HG03066 (cell line): ENCODE results near the gene NBAS.
"Not testable (repeated sequence)": the region's sequence is repeated elsewhere in the genome, so short reads cannot be mapped to it uniquely, and the experiment has no call there.

ENCODE experiments used
- ATAC-seq: cut with Tn5 transposase; IDR thresholded peaks from one replicate; pipeline ENCODE4 v1.9.1; 2021; ENCODE audit warnings: low read depth; ENCODE audit not compliant: unreplicated experiment

Gene NBAS

DNA sequence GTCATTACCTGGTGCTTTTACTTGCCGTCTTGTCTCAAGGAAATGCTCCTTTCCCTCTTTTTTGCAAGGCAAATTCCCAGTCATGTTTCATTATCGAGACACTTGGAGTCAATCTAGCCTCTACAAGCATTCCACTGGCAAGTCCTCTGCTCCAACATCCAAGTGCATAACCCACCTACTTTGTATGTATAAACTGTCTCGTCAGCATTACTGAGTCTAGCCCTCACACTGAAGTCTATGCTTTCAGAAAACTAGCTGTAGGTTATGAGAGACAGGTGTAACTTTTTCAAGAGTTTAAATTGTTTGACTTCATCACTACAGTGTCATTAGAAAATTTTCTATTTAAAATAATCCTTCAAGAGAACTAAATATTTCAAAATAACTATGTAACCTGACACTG lies 319.2 kb downstream of the NBAS start:
- no peak for ATAC-seq

DNA sequence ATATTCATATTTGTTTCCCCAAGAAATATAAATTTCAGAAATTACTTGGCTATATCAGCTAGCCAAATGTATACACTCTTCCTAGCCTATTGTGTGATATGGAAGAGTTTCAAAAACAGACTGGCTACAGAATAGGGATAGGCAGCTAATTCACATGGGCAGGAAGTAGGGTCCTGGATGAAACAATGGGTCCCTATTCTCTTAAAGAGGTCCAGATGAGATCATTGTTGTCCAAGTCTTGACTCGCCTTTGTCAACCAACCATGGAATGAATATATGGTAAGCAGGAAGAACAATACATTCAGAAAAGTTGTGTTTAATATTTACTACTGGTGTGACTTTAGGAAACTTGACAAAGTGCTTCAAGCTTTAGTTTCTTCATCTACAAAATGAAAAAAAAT lies 319.9 kb downstream of the NBAS start:
- ATAC-seq: no peak

- ATAC-seq: no peak
These were observed 323.1 kb downstream of the NBAS start for GRCh38 chr2:15238028-15238427.

GRCh38 chr2:15230599-15231192 lies 330.4 kb downstream of the NBAS start:
- ATAC-seq: no peak

DNA sequence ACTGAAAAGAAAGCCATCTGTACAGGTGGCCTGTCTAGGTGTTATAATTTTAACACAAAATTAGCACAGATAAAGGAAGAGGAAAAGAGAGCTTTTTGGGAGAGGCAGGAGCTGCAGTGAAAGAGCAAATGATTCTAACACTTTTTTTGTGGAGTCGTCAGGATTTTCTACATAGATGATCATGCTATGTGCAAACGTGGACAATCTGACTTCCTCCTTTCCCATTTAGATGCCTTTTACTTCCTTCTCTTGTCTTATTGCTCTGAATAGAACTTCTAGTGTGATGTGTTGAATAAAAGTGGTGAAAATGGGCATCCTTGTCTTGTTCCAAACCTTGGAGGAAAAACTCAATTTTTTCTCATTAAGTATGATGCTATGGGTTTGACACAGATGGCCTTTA lies 334.5 kb downstream of the NBAS start:
- ATAC-seq: no peak

GRCh38 chr2:15225131-15225530 lies 336.0 kb downstream of the NBAS start:
- ATAC-seq: no peak

- ATAC-seq: no peak
These were observed 336.5 kb downstream of the NBAS start for GRCh38 chr2:15224641-15225040.

GRCh38 chr2:15223887-15224286 lies 337.2 kb downstream of the NBAS start:
- ATAC-seq: no peak

GRCh38 chr2:15222856-15223255 lies 338.3 kb downstream of the NBAS start:
- no peak for ATAC-seq

DNA sequence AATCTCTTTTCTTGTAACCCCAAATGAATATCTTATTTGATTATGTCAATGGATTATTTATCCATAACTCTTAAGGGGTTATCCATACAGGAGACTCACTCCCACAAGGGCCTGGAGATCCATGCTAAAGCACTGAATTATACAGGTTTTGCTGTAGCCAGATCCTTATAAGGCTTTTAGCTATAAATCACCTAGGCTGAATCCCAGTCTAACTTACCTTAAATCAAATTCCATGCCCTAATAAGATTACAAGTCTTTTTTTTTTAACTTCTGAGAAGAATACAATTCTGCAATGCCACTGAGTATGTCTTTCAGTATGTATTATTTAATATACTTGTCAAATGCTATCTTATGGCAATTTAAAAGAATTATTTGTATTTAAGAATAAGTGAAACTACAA lies 340.5 kb downstream of the NBAS start:
- ATAC-seq: no peak

DNA sequence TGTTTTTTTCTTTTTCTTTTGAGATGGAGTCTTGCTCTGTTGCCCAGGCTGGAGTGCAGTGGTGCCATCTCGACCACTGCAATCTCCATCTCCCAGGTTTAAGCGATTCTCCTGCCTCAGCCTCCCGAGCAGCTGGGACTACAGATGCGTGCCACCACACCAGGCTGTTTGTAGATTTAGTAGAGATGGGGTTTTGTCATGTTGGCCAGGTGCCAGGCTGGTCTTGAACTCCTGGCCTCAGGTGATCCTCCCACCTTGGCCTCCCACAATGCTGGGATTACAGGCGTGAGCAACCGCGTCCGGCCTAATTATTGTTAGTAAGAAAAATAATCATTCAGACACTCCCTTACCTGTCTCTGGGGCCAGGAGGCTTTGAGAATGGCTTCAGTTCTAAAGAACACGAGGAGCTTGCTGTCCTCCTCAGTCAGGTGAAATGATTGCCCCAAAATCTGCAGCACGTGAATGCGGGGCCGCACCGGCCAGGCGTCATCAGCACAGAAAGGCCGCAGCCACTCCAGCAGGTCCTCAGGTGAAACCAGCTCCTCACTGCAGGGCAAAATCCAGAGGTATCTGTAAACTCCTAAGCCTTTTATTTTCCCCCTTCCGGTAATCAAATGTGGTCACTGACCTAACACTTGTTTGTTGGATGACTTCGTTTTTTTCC lies 342.6 kb downstream of the NBAS start:
- ATAC-seq: no peak

DNA sequence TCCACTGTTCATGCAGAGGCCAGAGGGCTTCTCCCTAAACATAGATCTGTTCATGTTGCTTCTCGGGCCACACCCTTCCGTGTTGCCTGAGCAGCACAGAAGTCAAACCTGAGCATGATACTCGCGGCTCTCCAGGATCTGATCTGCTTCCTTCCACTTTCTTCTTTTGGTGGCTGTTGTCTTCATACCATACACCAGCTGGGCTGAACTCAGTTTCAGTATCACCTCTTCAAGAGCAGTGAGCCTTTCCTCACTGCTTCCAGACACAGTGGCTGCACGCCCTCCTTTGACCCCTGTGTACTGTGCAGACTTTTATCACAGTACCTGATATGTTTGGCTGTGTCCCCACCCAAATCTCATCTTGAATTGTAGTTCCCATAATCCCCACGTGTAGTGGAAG lies 348.9 kb downstream of the NBAS start:
- ATAC-seq: no peak

DNA sequence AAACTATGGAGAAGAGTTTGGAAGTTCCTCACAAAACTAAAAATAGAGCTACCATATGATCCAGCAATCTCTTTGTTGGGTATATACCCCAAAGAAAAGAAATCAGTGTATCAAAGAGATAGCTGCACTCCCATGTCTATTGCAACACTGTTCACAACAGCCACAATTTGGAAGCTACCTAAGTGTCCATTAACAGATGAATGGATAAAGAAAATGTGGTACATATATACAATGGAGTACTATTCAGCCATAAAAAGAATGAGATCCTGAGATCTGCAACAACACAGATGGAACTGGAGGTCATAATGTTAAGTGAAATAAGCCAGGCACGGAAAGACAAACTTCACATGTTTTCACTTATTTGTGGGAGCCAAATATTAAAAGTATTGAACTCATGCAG lies 350.6 kb downstream of the NBAS start:
- ATAC-seq: not testable (repeated sequence)

- ATAC-seq: no peak
These were observed 354.7 kb downstream of the NBAS start for GRCh38 chr2:15206419-15206818.

DNA sequence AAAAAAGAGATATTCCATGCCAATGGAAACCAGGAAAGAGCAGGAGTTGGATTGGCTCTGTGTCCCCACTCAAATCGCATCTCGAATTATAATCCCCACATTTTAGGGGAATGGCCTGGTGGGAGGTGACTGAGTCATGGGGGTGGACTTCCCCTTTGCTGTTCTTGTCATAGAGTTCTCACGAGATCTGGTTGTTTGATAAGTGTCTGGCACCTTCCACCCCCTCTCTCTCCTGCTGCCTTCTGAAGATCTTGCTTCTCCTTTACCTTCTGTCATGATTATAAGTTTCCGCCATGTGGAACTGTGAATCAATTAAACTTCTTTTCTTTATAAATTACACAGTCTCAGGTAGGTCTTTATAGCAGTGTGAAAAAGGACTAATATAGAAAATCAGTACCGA lies 355.6 kb downstream of the NBAS start:
- ATAC-seq: no peak

DNA sequence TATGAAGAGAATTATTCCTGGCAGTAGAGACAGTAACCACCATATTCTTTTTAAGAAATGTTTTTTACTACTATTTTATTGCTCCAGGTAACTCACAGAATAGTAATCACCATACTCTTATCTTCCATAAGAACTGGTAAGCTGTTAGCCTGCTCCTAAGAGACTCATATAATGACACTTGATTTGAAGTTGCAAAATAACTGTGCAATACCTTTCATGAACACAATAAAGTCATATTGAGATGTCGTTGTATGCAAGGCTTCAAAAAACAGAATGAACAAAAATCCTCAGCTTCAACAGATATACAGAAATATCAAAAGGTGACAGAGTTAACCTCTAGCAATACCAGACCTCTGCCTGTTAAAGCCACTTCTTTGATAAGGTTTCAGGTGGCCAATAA lies 360.1 kb downstream of the NBAS start:
- no peak for ATAC-seq

DNA sequence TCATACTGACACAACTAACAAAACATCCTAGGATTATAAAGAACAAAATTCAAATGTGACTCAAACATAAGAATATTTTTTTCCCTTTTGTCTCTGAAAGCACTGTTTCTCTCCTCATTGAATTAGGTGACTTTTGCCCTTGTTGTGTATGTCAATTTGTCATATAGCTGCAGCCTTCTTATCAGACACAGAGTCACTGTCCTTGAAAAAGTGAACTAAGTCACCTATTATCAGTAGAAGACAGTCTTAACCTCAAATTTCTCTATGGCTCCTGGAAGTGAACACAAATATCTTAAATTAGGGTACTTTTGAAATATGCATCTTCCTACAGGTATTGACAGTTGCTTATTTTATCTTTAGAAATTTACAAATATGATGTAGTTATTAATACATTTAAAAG lies 360.6 kb downstream of the NBAS start:
- ATAC-seq: no peak

DNA sequence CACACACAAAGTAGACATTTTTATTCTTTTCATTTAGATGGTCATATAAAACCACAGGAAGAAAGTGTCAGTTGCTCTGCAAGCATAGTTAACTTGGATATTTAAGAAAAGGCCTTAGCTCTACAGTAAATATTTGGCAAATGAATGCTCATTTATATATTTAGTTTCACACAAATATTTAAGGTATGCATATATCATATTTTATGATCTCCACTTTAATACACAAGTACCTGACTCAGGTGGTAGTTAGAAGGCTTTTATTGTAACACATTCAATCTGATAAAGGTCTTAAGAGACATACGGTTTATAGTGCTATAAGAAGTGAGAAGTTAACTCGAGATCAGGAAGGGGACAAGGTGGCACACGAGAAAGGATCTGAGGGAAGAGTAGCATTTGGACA lies 363.1 kb downstream of the NBAS start:
- no peak for ATAC-seq

DNA sequence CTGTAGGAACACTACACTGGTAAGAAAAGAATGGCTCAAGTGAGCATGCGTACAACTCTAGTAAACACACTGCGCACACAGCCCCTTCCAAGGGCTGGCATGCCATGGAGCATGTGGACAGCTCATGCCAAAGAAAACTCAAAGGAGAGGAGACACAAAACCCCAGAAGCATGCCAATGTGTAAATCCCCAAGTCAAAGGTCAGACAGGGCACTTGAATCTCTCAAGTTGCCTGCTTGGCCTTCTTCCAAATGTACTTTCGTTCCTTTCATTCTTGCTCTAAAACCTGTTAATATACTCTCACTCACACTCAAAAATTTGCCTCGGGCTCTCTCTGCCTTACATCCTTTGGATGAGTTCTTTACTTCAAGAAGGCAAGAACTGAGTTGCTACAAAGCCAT lies 365.3 kb downstream of the NBAS start:
- no peak for ATAC-seq

DNA sequence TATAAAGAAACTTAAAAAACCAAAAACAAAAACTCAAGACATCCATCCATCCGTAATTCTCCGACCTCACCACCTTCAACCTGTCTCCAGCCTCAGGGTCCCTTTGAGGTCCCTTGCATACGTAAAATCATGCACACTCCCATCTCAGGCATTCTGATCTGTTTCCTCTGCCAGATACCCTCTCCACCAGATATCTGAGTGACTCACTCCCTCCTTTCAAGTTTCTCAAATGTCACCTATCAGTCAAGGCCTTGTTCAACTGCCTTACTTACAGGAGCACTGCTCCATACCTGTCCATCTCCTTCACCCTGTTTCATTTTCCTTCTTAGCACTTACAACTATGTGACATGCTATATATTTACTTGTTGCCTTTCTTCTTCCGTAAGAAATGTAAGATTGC lies 369.3 kb downstream of the NBAS start:
- ATAC-seq: no peak

- no peak for ATAC-seq
These were observed 371.9 kb downstream of the NBAS start for GRCh38 chr2:15189216-15189615.

DNA sequence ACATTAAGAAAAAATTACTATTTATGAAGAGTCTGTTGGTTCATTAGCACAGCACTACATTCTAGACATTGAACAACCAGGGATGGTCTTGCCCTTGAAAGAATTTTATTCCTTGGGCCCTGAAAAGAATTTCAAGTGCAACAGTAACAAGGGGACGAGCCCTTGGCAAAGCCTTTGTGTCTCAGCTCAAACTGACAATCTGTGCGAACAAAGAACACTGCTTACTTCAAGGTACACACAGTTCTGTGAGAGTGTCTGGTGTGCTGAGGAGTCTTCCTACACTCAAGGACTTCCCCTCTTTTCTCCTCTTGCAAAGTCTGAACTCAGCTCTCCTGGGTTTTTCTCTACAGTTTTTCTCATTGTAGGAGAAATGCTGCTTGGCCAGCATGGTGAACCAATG lies 373.4 kb downstream of the NBAS start:
- ATAC-seq: no peak

DNA sequence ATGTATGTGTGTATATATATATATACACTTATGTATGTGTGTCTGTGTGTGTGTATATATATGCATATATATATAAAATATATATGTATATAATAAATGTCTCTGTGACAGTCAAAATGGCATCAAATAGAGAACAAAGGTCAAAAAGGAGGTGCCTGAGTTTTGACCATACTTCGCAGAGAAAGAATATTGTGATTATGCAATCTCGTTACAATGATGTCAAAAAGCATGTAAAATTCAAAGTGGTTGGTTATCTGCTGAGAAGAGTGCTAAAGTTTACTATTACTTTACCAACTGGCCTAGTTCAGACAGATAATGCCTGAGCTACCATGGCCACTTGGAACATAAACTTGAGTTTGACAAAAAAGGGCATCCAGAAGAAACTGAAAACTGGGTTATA lies 375.0 kb downstream of the NBAS start:
- no peak for ATAC-seq
